Endothelial cell of umbilical vein (primary cell): ENCODE data around the gene CLPTM1L. TPM values are rescaled to one million over a fixed set of nuclear protein-coding genes. Genes with fewer than 3 reads are reported as not detected.

ENCODE experiments used
- BruUV-seq: library from RNA; stranded (reverse); fragments of 400-500 nt; replicated peaks from 2 replicates; lab custom pipeline; 2021; lab: Mats Ljungman, UMichigan
- CTCF ChIA-PET: fragments of 300-600, 350-600 bp; sonication (Branson Sonifier 250); formaldehyde crosslinking; loops from one replicate; lab custom pipeline; 2021; ENCODE audit warnings: antibody characterized with exemption, inconsistent platforms; lab: Charles Lee
- POLR2A ChIA-PET: fragments of 300-600, 350-600 bp; sonication (Branson Sonifier 250); formaldehyde crosslinking; loops from one replicate; lab custom pipeline; 2021; ENCODE audit warnings: antibody characterized with exemption, inconsistent platforms; lab: Charles Lee
- DNase-seq: peaks from one replicate; pipeline ENCODE4 v3.0.0-alpha.2; 2011; ENCODE audit warnings: low read depth, low spot score
- FAIRE-seq: peaks from 2 replicates; lab custom pipeline; 2011; peaks lifted over from hg19 to GRCh38; lab: Jason Lieb, UNC
- H2AFZ ChIP-seq: 2 replicates; pipeline ENCODE4 v1.6.0; 2012; ENCODE audit warnings: low read depth, low read length, control low read depth, inconsistent platforms
- H3K27ac ChIP-seq: 2 replicates; pipeline ENCODE4 v1.5.1; 2011; ENCODE audit warnings: low read depth, mild to moderate bottlenecking, control low read depth, low read length, moderate library complexity; ENCODE audit not compliant: insufficient read depth
- H3K27me3 ChIP-seq, 2 experiments: 2 replicates each; pipeline versions ENCODE4 v1.6.0 to v1.6.1; 2011; ENCODE audit warnings: low read length in 2 of 2, mixed read lengths in 1 of 2; ENCODE audit not compliant: control insufficient read depth in 2 of 2, insufficient read depth in 2 of 2
- H3K36me3 ChIP-seq, 2 experiments: 2 replicates in 1 of 2; 3 replicates in 1 of 2; pipeline ENCODE4 v1.5.1; 2011; ENCODE audit warnings: low read length in 2 of 2, mild to moderate bottlenecking in 1 of 2, moderate library complexity in 1 of 2; ENCODE audit not compliant: control insufficient read depth in 2 of 2, insufficient read depth in 2 of 2; ENCODE audit errors: extremely low read depth in 1 of 2
- H3K4me1 ChIP-seq: 3 replicates; pipeline ENCODE4 v1.5.1; 2011; ENCODE audit warnings: mild to moderate bottlenecking, low read length; ENCODE audit not compliant: control insufficient read depth, insufficient read depth; ENCODE audit errors: extremely low read depth
- H3K4me2 ChIP-seq: 2 replicates; pipeline ENCODE4 v1.6.1; 2011; ENCODE audit warnings: low read length, control low read depth, mixed read lengths; ENCODE audit not compliant: insufficient read depth
- H3K4me3 ChIP-seq, 3 experiments: fragments of 200-600 bp in 1 of 3; sonication (generic), shearing (Covaris generic) in 1 of 3; replicated peaks in 1 of 3; 2 replicates each; pipeline ENCODE4 v1.5.1; 2011 to 2016; ENCODE audit warnings: control low read depth in 3 of 3, low read length in 3 of 3, mild to moderate bottlenecking in 2 of 3, inconsistent platforms in 1 of 3, low read depth in 1 of 3, moderate library complexity in 1 of 3; ENCODE audit not compliant: insufficient read depth in 1 of 3
- H3K79me2 ChIP-seq: 2 replicates; pipeline ENCODE4 v1.6.0; 2012; ENCODE audit warnings: low read length, inconsistent platforms; ENCODE audit not compliant: control insufficient read depth, insufficient read depth
- H3K9ac ChIP-seq: replicated peaks from 2 replicates; pipeline ENCODE3; 2011; ENCODE audit warnings: low read length, control low read depth; ENCODE audit not compliant: insufficient read depth; ENCODE audit errors: extremely low read depth
- H3K9me1 ChIP-seq: replicated peaks from 3 replicates; pipeline ENCODE4 v1.6.0; 2011; ENCODE audit warnings: mild to moderate bottlenecking, low read length; ENCODE audit not compliant: control insufficient read depth, insufficient read depth; ENCODE audit errors: extremely low read depth
- H3K9me3 ChIP-seq: replicated peaks from 2 replicates; pipeline ENCODE4 v1.5.1; 2012; ENCODE audit warnings: low read length, inconsistent platforms; ENCODE audit not compliant: control insufficient read depth, insufficient read depth
- H4K20me1 ChIP-seq: replicated peaks from 2 replicates; pipeline ENCODE3; 2011; ENCODE audit warnings: mild to moderate bottlenecking, low read length; ENCODE audit not compliant: control insufficient read depth, insufficient read depth; ENCODE audit errors: extremely low read depth
- CTCF ChIP-seq, 2 donors: IDR thresholded peaks; 1 replicate in 1 of 2; 2 replicates in 1 of 2; pipeline ENCODE4 v1.5.1; 2011; ENCODE audit warnings: low read length in 2 of 2, mild to moderate bottlenecking in 2 of 2, moderate library complexity in 2 of 2, control low read depth in 1 of 2, inconsistent platforms in 1 of 2, low read depth in 1 of 2; ENCODE audit not compliant: insufficient read depth in 1 of 2; ENCODE audit errors: extremely low read depth in 1 of 2
- EZH2 ChIP-seq: IDR thresholded peaks from 2 replicates; pipeline ENCODE4 v1.6.1; 2012; ENCODE audit warnings: borderline replicate concordance, low read depth, mild to moderate bottlenecking, moderate library complexity, low read length, inconsistent platforms; ENCODE audit not compliant: severe bottlenecking
- FOS ChIP-seq: IDR thresholded peaks from 2 replicates; pipeline ENCODE4 v1.6.1; 2011; ENCODE audit warnings: mild to moderate bottlenecking, low read length, moderate library complexity, borderline replicate concordance; ENCODE audit not compliant: insufficient read depth
- GATA2 ChIP-seq: IDR thresholded peaks from 2 replicates; pipeline ENCODE4 v1.7.0; 2011; ENCODE audit warnings: low read depth, mild to moderate bottlenecking, moderate library complexity, mixed read lengths, low read length; ENCODE audit not compliant: insufficient read length, insufficient read depth
- JUN ChIP-seq: IDR thresholded peaks from 2 replicates; pipeline ENCODE4 v1.6.1; 2011; ENCODE audit warnings: borderline replicate concordance, low read depth; ENCODE audit not compliant: insufficient read length, insufficient read depth
- MAX ChIP-seq: IDR thresholded peaks from 2 replicates; pipeline ENCODE4 v1.6.1; 2011; ENCODE audit not compliant: insufficient read depth, insufficient read length
- MYC ChIP-seq: IDR thresholded peaks from one replicate; pipeline ENCODE4 v1.6.1; 2011; ENCODE audit warnings: mild to moderate bottlenecking, low read depth, low read length
- POLR2A ChIP-seq: IDR thresholded peaks from 2 replicates; pipeline ENCODE4 v1.6.1; 2012; ENCODE audit warnings: low read depth, mild to moderate bottlenecking, control low read depth, low read length
- POLR2AphosphoS5 ChIP-seq: IDR thresholded peaks from 2 replicates; pipeline ENCODE4 v1.6.1; 2012; ENCODE audit warnings: low read depth, mild to moderate bottlenecking, control low read depth, low read length, moderate library complexity; ENCODE audit not compliant: insufficient read depth
- dilution Hi-C: fragments of 300-500 bp; cut with MboI; formaldehyde crosslinking; loops from one replicate; pipeline ENCODE4 v1.15.0; 2019; ENCODE audit warnings: low sequenced_read_pairs; ENCODE audit not compliant: extremely low pct_ligation_motif_present
- intact Hi-C: fragments of 100-400 bp; cut with micrococcal nuclease; formaldehyde crosslinking; loops from one replicate; pipeline ENCODE4 v1.10.0; 2022
- polyA plus RNA-seq, 4 experiments: library from polyadenylated mRNA; depleted of rRNA in 3 of 4; stranded (reverse) in 3 of 4; unstranded in 1 of 4; fragments of >200 nt; gene quantifications; 2 replicates each; pipeline versions ENCODE4 v1.2.1 to v1.2.3, GENCODE V29; 2011 to 2012; ENCODE audit warnings: missing spikeins in 1 of 4
- total RNA-seq: library from RNA; stranded (reverse); gene quantifications from 2 replicates; pipeline ENCODE4 v1.2.3, GENCODE V29; 2021

Gene CLPTM1L
- total and polyA plus RNA-seq, 2 donors (not counting 3 experiments of a cell fraction or from before 2014, with no cell fraction given) = 116 to 191 TPM

- H3K4me1 ChIP-seq = peaks cover 3% of the 10 kb centered on the region
- H3K36me3 ChIP-seq = no peaks in the 10 kb centered on the region
- no peaks in the 10 kb centered on the region for H4K20me1 ChIP-seq
- FAIRE-seq (no peak), DNase-seq (no peak)
- POLR2A ChIA-PET = no interaction called here
- TF ChIP-seq POLR2AphosphoS5 (no peak), FOS (no peak), POLR2A (no peak), CTCF (IDR thresholded peaks at IDR 0.05; ENCODE audit: extremely low read depth in 1 of 2, insufficient read depth in 1 of 2, low read depth in 1 of 2, low read length in 2 of 2) (no peak), EZH2 (no peak), MAX (no peak), MYC (no peak), GATA2 (no peak), JUN (no peak)
- H3K9me3 ChIP-seq = no peaks in the 10 kb centered on the region
- no peaks in the 10 kb centered on the region for H3K79me2 ChIP-seq
- no peaks in the 10 kb centered on the region for H3K9me1 ChIP-seq
- no peak overlapping the region for H3K27ac ChIP-seq
- dilution Hi-C loops (no loop called here), intact Hi-C loops (no loop called here)
- no peak overlapping the region for H3K4me3 ChIP-seq
- no peak overlapping the region for H3K9ac ChIP-seq
- peaks cover 0 to 11% of the 10 kb centered on the region in 2 experiments for H3K27me3 ChIP-seq
- BruUV-seq = no TSS peak
- no peak overlapping the region for H3K4me2 ChIP-seq
- CTCF ChIA-PET = no interaction called here
- no peak overlapping the region for H2AFZ ChIP-seq
Observed at GRCh38 chr5:1390333-1390732, 45.4 kb upstream of the CLPTM1L start.
